GM10266 (cell line): ENCODE results near the gene FAM171A2.

Source experiments
- DNase-seq: peaks from one replicate; pipeline ENCODE4 v3.0.0; 2012; ENCODE audit errors: extremely low spot score
- CTCF ChIP-seq: IDR thresholded peaks from 2 replicates; pipeline ENCODE4 v1.5.1; 2012; ENCODE audit warnings: mild to moderate bottlenecking, low read depth; ENCODE audit not compliant: control insufficient read depth, insufficient read depth; ENCODE audit errors: missing control alignments

FAM171A2 gene

GRCh38 chr17:44308865-44309264 lies 54.8 kb downstream of the FAM171A2 start:
- no peak for DNase-seq

GRCh38 chr17:44308320-44308818 lies 55.3 kb downstream of the FAM171A2 start, which contains the start of gene RUNDC3A:
TSS of gene RUNDC3A (plus strand) at chr17:44308601. CDS start at chr17:44308833, 232 bp downstream.
- TF ChIP-seq CTCF = no peak
- DNase-seq = peak; percentile 90

More at GRCh38 chr17:44308865-44309264, 54.8 kb downstream of the FAM171A2 start:
- TF ChIP-seq CTCF = no peak

GRCh38 chr17:44307387-44308186 lies 56.1 kb downstream of the FAM171A2 start:
- TF ChIP-seq CTCF = no peak
- DNase-seq = no peak

- TF ChIP-seq CTCF = no peak
- DNase-seq = no peak
These were observed 59.0 kb downstream of the FAM171A2 start for GRCh38 chr17:44304651-44305050.
